Esophagus muscularis mucosa (tissue), 3 donors: ENCODE measurements around the gene FZD7.

Experiments
- CTCF ChIP-seq, 3 experiments: fragments of 200-600 bp in 2 of 3; fragments of 450-650 bp in 1 of 3; sonication (generic) in 2 of 3; IDR thresholded peaks; one replicate each; pipeline ENCODE4 v1.5.1; 2017 to 2019; ENCODE audit warnings: antibody characterized with exemption in 3 of 3, mild to moderate bottlenecking in 2 of 3, moderate library complexity in 1 of 3
- POLR2A ChIP-seq: fragments of 450-650 bp; IDR thresholded peaks from one replicate; pipeline ENCODE4 v1.6.1; 2017; ENCODE audit warnings: antibody characterized with exemption, moderate library complexity, mild to moderate bottlenecking, low read depth

GRCh38 chr2:202022755-202023154, 10.9 kb upstream of the FZD7 start:
- TF ChIP-seq CTCF (IDR thresholded peaks at IDR 0.05) (no peak), POLR2A (no peak)
